ENCODE measurements around the gene TNRC18.

The TNRC18 gene

DNA sequence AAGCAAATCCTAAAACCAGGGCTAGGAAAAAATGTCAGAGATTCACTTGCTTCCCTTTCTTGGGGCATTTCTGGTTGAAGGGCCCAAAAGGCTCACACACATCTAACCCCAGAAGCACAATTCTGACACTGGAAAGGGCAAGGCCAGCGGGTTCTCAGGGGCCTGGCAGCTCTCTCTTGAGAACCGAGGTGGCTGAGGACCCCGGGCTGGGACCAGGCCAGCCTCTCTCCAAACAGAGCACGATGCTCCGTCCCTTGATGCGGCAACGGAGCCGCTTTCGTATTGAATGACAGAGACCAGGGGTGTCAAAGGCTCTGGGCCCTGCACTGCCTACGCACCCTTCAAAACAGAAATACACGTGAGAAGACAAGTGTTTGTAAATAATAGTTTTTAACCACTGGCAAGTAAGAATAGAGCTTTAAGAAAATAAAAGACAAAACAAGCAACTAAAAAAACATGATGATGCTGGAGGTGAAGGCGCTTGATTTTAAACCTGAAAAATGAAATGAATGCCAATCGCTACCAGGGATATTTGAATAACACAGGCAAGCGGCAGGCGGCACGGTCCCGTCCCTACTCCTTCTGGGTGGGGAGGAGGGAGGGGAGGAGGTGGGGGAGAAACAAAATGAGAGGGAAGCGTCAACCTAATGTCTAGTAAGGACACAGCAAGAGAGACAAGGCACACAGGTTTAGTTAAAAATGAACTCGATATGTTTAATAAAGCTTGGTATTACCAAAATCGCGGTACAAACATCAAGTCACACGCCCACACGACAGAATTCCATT is 72.8 kb downstream of the TNRC18 start:
- no peak for DNase-seq (ENCODE audit: low read depth)
- TF ChIP-seq, protein P1, sequence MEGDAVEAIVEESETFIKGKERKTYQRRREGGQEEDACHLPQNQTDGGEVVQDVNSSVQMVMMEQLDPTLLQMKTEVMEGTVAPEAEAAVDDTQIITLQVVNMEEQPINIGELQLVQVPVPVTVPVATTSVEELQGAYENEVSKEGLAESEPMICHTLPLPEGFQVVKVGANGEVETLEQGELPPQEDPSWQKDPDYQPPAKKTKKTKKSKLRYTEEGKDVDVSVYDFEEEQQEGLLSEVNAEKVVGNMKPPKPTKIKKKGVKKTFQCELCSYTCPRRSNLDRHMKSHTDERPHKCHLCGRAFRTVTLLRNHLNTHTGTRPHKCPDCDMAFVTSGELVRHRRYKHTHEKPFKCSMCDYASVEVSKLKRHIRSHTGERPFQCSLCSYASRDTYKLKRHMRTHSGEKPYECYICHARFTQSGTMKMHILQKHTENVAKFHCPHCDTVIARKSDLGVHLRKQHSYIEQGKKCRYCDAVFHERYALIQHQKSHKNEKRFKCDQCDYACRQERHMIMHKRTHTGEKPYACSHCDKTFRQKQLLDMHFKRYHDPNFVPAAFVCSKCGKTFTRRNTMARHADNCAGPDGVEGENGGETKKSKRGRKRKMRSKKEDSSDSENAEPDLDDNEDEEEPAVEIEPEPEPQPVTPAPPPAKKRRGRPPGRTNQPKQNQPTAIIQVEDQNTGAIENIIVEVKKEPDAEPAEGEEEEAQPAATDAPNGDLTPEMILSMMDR (IDR thresholded peaks at IDR 0.05; ENCODE audit: control insufficient read depth, extremely low read depth, insufficient read depth): no peak
- no peak overlapping the region for H3K4me3 ChIP-seq (ENCODE audit: low read depth, low read length)

DNA sequence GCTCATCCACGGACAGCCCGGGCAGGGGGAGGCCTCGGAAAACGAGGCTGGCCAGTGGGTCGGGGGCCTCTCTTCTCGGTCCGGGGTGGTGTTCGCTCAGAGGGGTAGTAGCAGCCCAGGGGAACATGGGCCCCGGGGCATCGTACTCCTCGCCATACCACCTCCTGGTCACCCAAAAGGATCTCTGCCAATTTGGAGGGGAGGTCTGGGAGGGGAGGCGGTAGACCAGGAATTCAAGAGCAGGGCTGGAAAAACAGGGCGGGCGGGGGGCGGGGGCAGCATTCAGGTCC is 73.5 kb downstream of the TNRC18 start:
- H3K4me3 ChIP-seq (ENCODE audit: low read depth, low read length): no peak overlapping the region
- TF ChIP-seq, protein P1 (IDR thresholded peaks at IDR 0.05; ENCODE audit: control insufficient read depth, extremely low read depth, insufficient read depth): no peak

DNA sequence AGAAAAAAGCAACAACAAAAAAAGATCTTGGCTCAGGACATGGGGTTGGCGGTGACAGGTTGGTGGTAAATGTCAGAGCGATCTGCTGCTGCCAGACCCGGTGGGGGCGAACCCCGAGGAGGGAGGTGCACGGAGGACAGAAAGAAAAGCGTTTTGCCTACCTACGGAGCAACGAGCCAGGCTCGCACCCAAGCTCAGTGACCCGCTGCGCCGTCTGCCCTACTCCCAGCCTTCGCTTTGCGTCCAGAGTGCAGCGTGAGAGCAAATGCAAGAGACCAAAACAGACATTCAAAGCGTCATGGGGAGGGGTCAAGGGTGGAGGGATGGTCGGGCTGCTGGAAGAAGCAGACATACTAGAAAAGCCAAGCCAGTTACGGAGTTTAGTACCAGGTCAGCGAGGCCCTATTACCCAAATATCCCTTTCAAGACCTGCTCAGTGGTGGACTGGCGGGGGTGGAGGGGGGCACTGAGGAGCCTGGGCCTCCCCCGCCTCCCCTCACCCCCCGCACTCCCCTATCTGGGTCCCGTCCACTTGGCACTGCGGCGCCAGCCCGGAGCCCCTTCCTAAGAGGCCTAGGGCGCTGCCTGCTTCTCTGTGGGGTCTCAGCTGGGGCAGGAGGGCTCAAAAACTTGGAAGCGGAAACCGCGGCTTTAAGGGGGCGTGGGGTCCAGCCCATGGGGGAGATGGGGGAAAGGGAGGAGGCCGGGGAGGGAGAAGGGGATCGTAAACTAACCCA is 74.0 kb downstream of the TNRC18 start:
- DNase-seq (ENCODE audit: low read depth): no peak
- TF ChIP-seq, protein P1 (IDR thresholded peaks at IDR 0.05; ENCODE audit: control insufficient read depth, extremely low read depth, insufficient read depth): no peak
- no peak overlapping the region for H3K4me3 ChIP-seq (ENCODE audit: low read depth, low read length)

More for the DNA sequence above, 73.5 kb downstream of the TNRC18 start:
- DNase-seq (ENCODE audit: low read depth): no peak

DNA sequence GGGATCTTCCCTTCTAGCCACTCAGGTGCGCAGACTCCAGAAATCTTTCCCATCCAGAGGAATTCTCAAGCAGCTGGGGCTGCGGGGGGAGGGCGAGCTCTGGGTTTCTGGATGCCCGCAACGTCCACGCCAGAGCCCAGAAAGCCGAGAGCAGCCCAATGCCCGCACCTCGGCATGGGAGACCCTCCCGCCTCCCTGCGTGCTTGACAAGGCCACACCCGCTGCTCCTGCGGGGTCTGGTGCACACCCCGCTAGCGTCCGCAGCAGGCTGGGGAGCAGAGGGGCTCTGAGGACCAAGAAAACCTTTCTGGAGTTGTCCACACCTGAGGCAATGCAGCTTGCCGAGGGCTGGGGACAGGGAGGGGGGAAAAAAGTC is 74.6 kb downstream of the TNRC18 start:
- TF ChIP-seq, protein P1 (IDR thresholded peaks at IDR 0.05; ENCODE audit: control insufficient read depth, extremely low read depth, insufficient read depth): no peak
- no peak overlapping the region for H3K4me3 ChIP-seq (ENCODE audit: low read depth, low read length)
- DNase-seq (ENCODE audit: low read depth): no peak

DNA sequence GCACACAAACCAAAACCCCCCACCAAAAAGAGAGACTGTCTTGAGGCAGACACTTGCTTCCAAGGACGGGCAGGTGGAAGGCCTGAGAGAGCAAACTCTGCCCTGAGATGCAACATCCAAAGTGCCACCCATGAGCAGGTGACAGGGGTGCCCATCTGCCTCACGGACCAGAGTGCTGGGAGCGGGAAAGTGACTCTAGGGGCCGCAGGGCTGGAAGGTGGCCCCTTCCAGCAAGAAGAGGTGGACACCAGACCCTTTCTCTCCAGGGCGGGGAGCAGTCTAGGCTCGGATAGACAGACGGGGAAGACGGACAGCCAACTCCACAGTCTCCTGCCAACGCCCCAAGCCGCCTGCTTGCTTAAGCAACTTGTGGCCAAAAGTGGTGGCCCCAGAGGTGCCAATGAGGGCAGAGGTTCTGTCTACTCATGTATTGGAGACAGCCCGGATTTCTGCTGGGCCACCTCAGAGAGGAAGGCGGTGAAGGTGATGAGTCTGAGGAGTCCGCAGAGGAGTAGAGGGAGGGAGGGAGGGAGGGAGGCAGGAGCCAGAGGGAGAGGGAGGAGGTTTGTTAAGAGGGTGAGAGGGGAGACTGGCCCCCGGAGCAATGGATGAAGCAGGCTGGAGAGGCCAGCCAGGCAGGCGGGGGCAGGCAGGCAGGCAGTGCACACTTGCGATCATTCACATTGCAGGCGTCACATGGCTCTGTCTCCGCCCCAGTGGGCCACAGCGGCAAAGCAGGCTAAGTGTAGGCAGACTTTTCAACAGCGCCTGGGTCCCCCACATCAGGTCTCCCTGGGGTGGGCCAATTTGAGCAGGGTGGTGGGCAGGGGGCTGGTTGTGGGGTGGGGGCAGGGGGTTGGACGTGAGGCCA is 75.3 kb downstream of the TNRC18 start:
- DNase-seq (ENCODE audit: low read depth): no peak
- TF ChIP-seq, protein P1 (IDR thresholded peaks at IDR 0.05; ENCODE audit: control insufficient read depth, extremely low read depth, insufficient read depth): no peak
- no peak overlapping the region for H3K4me3 ChIP-seq (ENCODE audit: low read depth, low read length)

DNA sequence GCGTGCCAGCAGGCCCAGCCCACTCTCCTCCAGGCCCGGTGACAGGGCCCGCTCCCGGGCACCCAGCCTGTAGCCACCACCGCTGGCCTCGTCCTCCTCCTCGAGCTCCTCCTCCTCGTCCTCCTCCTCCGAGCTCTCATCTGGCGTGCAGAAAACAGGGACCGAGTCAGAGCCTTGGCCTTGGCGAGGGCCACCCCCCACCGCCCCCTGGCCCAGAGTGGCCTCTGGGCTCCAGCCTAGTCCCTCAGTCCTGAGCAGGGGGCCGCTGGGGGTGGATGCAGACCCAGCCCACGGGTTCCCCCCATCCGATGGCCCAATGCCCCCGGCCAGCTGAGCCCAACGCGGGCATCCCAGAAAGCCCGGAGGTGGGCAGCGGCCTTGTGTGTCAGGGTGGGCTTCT is 78.0 kb downstream of the TNRC18 start:
- H3K4me3 ChIP-seq (ENCODE audit: low read depth, low read length): no peak overlapping the region
- TF ChIP-seq, protein P1 (IDR thresholded peaks at IDR 0.05; ENCODE audit: control insufficient read depth, extremely low read depth, insufficient read depth): no peak
- DNase-seq (ENCODE audit: low read depth): no peak

Data from LNCaP clone FGC (cell line).